ENCODE results near the gene PDIA2.
"Not testable (repeated sequence)": the region's sequence is repeated elsewhere in the genome, so short reads cannot be mapped to it uniquely, and the experiment has no call there.

Gene PDIA2, protein sequence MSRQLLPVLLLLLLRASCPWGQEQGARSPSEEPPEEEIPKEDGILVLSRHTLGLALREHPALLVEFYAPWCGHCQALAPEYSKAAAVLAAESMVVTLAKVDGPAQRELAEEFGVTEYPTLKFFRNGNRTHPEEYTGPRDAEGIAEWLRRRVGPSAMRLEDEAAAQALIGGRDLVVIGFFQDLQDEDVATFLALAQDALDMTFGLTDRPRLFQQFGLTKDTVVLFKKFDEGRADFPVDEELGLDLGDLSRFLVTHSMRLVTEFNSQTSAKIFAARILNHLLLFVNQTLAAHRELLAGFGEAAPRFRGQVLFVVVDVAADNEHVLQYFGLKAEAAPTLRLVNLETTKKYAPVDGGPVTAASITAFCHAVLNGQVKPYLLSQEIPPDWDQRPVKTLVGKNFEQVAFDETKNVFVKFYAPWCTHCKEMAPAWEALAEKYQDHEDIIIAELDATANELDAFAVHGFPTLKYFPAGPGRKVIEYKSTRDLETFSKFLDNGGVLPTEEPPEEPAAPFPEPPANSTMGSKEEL

DNA sequence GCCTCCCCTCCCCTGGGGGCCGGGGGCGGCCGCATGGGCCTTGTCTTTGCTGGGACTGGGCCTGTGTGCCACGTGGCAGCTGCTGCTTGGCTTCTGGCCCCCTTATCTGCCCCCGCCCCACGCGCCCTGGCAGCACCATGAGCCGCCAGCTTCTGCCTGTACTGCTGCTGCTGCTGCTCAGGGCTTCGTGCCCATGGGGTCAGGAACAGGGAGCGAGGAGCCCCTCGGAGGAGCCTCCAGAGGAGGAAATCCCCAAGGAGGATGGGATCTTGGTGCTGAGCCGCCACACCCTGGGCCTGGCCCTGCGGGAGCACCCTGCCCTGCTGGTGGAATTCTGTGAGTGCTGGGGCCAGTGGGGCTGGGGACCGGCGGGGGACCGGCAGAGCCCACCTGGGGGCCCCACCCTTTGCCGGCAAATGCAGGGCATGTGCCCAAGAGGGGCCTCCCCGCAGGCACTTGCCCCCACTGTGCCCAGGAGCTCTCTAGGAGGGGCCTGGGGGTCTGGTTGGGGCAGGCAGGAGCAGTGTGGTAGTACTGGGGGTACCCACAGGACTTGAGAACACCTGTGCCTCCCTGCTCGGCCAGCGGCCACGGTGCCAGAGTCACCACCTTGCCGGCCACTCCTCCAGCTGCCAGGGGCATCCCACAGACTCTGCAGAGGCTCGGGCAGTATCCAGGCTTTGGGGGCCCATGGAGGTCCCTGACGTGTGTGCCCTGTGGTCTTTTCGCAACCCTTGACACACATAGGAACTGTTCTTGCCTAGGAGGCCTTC is at the start of gene PDIA2:
TSS of gene PDIA2 (plus strand) at position 132 of the 773 bp plus-strand sequence. CDS start at position 138, 6 bp downstream.
- no peak for DNase-seq (ENCODE audit: low spot score)

DNA sequence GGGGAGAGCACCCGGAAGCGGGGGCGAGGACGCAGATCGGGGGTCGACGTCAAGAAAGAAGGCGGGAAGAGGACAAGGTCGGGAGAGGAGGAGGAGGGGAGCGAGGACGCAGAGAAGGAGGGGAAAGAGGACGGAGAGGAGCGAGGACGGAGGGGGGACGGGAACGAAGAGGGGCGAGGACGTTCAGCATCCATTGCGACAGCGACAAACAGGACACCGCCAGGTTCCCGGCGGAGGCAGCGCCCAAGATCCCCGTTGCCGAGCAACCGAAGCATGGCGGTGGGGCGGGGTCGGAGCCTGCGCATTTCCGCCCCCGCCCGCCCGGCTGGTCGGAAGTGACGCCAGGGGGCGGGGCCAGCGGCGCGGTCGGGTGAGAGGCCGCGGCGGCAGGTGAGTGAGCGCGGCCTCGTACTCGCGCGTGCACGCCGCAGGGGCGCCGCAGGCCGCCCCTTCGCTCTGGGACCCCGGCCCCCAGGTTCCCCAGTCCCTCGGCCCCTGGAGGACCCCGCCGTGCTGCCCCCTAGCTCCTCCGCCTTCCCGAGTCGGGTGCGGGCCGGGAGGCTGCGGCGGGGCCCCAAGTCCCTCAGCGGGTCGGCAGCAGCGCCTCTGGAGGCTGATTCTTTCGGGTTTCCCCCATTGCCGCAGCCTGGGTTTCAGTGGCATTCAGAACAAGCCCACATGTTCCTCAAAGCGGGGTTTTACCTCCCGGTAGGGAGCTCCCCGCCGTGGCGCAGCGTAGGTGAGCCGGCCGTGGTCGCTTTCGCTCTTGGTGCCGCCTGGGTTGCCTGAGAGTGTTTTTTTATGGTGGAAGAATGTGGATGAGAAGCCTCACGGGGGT is 48.3 kb upstream of the PDIA2 start, which contains the start of gene FAM234A:
TSS of gene FAM234A (plus strand) at position 354 of the 838 bp plus-strand sequence. CDS start 19,593 bp downstream, outside the sequence.
- DNase-seq (ENCODE audit: low spot score): peak; percentile 73

DNA sequence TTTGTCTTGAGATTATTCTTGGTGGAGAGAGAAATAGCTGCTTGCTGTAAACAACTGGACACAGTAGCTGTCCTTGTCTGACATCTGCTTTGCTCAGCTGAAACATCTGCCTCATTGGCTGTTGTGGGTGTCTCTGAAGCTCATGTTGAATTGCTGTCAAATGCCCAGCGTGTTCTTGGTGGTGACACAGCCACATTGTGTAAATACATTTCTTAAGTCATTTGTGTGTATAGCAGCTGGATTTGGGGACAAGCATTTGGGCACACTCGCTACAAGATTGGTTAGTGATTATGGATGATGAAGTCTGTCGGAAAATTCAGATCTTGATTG is 43.1 kb upstream of the PDIA2 start:
- no peak for DNase-seq (ENCODE audit: low spot score)

DNA sequence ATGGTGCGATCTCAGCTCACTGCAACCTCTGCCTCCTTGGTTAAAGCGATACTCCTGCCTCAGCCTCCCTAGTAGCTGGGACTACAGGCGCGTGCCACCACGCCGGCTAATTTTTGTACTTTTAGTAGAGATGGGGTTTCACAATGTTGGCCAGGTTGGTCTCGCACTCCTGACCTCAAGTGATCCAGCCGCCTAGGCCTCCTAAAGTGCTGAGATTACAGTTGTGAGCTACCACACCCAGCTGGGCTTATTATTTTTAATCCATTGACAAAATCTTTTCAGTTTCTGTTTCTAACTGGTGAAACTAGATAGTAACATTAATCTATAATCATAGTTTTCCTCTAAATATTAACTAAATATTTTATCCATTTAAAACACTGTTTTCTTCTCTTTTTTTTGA is 42.4 kb upstream of the PDIA2 start:
- DNase-seq (ENCODE audit: low spot score): no peak

DNA sequence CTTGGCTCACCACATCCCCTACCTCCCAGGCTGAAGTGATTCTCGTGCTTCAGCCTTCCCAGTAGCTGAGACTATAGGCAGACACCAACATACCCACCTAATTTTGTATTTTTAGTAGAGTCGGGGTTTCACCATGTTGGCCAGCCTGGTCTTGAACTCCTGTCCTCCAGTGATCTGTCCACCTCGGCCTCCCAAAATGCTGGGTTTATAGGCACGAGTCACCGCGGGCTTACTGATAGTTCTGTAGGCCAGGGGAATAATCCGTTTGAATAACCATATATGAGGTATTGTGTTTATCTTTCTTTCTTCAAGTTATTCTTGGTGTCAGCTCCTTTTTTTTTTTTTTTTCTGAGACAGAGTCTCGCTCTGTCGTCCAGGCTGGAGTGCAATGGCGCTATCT is 40.7 kb upstream of the PDIA2 start:
- no peak for DNase-seq (ENCODE audit: low spot score)

DNA sequence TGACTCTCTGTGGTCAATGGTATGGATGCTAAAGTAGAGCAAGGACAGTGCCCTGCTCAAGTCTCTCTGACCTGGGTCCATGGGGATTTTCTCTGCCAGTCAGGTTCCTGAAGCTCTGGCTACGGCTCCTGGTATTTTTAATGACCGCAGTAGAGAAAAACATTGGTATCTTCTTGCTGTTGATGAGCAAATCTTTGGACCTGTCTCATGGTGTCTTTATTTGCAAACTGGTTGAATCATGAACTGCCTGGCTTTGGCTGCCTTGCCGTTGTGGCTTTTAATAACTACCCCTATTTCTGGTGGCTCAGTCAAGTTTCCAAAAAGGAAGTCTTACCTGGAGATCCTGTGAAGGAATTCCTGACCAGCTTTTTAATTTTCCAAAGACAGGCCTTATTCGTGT is 39.6 kb upstream of the PDIA2 start:
- DNase-seq (ENCODE audit: low spot score): no peak

DNA sequence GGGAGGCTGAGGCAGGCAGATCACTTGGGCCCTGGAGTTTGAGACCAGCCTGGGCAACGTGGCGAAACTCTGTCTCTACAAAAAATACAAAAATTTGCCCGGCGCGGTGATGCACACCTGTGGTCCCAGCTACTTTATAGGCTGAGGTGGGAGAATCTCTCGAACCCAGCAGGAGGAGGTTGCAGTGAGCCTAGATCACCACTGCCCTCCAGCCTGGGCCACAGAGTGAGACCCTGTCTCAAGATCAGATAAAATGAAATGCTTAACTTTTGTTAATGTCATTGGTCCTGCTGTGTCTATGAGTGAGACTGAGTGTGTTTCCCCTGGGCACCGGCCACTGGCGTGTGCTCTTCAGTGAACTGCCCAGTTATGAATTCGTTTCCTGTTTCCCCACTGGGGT is 37.9 kb upstream of the PDIA2 start:
- DNase-seq (ENCODE audit: low spot score): no peak

DNA sequence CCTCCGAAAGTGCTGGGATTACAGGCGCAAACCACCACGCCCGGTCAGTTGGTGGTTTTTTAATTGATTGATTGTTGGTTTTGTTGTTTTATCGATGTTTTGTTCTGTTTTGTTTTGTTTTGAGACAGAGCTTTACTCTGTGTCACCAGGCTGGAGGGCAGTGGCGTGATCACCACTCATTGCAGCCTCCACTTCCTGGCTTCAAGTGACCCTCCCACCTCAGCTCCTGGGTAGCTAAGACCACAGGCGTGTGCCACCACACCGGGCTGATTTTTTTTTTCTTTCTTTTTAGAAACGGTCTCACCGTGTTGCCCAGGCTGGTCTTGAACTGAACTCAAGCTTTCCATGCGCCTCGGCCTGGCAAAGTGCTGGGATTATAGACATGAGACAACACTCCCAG is 35.9 kb upstream of the PDIA2 start:
- DNase-seq (ENCODE audit: low spot score): no peak

DNA sequence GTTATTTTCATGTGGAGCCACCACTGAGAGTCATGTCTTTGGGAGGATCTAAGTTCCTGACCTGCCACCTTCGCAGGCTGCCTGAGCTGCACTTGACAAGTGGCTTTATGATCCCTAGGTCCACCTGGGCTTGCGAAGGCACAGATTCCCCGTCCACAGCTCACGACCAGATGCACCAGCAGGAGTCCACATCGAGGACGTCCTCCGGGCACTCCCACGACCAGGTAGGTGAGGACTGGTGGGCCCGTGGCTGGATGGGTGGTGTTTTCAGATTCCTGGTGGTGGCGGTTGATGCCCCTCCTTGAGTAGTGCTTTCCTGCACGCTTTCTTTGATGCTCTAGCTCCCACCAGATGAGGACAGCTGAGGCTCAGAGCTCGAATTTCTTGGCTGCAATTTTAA is 33.5 kb upstream of the PDIA2 start:
- DNase-seq (ENCODE audit: low spot score): no peak

DNA sequence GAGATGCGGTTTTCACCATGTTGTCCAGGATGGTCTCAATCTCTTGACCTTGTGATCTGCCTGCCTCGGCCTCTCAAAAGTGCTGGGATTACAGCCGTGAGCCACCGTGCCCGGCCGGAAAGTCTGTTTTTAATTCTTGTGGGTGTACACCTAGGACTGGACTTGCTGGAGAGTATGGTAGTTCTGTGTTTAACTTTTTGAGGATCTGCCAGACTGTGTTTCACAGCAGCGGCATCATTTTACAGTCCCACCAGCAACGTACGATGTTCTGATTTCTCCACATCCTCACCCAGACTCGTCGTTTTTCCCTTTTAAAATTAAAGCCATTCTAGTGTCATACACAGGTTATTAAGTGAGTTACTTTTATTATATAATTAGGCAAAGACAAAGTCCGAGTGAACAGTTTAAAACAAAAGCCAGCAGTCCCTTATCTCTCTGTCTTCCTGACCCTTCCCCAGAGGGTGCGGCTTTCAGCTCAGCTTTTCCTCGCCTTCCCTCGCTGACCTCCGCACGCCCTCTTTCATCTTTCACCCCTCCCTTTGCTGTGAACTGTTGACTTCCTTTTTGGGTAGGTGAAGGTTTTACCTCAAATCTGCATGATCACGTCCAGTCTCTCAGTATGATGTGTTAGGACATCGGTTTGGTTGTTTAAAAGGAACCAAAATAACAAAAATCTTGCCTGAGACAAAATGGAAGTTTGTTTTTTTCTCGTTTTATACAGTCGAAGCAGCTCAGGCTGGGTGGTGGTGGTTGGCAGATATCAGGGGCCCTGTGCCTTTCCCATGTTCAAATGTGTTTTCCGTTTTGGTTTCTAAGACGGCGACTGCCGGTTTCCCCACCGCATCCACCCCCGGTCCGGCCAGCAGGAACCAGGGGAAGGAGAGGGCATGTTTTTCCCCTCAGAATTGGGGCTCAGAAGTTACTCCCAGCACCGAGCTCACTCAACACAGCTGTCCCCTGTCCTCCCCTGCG is 30.3 kb upstream of the PDIA2 start:
- no peak for DNase-seq (ENCODE audit: low spot score)

DNA sequence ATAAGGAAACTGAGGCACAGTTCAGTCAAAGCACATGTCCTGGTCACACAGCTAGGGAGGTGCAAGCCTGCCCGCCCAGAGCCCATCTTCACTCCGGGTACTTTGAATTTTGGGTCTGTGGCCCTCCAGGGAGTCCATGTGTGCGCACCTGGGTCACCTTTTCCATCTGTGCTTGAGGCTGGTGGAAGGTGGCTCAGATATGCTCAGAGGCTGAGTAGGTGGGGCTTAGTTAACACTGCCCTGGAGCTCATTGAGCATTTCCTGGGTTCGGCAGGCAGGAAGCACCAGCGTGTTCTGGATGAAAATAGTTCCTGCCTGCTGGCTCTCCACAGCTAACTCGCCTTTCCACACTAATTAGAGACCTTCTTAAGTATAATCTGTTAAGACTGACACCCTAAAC is 29.1 kb upstream of the PDIA2 start:
- no peak for DNase-seq (ENCODE audit: low spot score)

DNA sequence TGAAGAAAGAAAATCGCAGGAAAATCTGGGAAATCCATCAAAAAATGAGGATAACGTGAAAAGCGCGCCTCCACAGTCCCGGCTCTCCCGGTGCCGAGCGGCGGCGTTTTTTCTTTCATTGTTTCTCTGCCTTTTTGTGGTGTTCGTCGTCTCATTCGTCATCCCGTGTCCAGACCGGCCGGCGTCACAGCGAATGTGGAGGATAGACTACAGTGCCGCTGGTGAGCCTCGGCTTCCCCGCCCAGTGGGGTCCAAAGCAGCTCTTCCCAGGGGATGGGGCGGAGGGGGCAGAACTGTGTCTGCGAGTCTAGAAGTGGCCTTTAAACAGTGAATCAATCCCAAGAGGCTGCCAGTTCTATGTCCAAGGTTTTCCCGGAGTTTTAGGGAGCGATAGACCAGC is 28.5 kb upstream of the PDIA2 start:
- DNase-seq (ENCODE audit: low spot score): no peak

DNA sequence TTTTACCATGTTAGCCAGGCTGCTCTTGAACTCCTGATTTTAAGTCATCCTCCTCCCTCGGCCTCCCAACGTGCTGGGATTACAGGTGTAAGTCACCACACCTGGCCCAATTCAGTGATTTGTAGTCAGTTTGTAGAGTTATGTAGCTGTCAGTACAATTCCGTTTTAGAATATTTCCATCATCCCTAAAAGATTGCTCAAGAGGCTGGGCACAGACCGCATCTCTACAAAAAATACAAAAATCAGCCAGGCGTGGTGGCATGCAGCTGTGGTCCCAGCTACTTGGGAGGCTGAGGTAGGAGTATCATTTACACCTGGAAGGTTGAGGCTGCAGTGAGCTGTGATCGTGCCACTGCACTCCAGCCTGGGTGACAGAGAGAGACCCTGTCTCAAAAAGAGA is 27.8 kb upstream of the PDIA2 start:
- no peak for DNase-seq (ENCODE audit: low spot score)

DNA sequence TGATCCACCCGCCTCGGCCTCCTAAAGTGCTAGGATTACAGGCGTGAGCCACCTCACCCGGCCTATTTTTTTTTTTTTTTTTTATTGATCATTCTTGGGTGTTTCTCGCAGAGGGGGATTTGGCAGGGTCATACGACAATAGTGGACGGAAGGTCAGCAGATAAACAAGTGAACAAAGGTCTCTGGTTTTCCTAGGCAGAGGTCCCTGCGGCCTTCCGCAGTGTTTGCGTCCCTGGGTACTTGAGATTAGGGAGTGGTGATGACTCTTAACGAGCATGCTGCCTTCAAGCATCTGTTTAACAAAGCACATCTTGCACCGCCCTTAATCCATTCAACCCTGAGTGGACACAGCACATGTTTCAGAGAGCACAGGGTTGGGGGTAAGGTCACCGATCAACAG is 24.9 kb upstream of the PDIA2 start:
- not testable (repeated sequence) for DNase-seq (ENCODE audit: low spot score)

DNA sequence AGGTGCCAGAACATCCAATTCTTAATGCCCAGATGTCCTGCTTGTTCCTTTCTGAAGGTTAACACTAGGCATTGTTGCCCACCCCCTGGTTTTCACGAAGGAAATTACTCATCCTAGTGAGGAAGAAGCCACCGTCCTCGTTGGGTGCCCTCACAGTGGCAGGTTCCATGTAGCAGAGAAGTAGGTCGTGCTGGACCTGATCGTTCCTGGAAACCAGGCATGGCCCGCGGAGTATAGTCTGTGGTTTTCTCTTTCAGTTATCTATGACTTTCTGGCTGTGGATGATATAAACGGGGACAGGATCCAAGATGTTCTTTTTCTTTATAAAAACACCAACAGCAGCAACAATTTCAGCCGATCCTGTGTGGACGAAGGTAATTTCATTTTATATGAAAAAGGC is 23.7 kb upstream of the PDIA2 start:
- no peak for DNase-seq (ENCODE audit: low spot score)

DNA sequence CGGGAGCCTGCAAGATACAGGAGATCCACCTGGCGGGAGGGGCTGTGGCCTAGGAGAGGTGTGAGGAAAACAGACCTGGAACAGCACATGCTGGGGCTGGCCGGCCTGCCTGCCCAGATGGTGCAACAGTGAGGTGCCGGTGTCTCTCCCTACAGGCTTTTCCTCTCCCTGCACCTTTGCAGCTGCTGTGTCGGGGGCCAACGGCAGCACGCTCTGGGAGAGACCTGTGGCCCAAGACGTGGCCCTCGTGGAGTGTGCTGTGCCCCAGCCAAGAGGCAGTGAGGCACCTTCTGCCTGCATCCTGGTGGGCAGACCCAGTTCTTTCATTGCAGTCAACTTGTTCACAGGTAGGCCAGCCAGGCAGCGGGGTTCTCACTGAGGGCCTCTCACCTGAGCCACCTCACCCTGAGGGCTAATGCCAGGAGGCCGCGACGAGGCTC is 23.1 kb upstream of the PDIA2 start:
- DNase-seq (ENCODE audit: low spot score): no peak

DNA sequence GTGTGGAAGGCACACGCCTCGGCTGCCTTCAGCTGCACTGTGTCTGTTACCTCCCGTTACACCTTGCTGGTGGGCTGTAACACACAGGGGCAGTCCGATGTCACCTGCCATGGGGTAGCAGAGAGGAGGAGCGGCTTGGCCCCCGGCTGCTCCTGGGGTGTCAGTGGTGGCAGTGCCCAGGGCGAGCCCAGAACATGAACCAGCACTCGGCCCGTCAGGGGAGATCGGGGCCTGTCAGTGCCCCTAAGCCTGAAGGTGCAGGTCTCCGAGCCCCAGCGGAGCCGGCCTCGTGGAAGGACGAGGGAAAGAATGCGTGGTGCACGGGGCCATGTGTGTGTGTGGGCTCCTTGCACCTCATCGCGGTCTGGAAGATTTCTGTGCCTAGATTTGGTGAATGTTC is 22.6 kb upstream of the PDIA2 start:
- DNase-seq (ENCODE audit: low spot score): no peak

DNA sequence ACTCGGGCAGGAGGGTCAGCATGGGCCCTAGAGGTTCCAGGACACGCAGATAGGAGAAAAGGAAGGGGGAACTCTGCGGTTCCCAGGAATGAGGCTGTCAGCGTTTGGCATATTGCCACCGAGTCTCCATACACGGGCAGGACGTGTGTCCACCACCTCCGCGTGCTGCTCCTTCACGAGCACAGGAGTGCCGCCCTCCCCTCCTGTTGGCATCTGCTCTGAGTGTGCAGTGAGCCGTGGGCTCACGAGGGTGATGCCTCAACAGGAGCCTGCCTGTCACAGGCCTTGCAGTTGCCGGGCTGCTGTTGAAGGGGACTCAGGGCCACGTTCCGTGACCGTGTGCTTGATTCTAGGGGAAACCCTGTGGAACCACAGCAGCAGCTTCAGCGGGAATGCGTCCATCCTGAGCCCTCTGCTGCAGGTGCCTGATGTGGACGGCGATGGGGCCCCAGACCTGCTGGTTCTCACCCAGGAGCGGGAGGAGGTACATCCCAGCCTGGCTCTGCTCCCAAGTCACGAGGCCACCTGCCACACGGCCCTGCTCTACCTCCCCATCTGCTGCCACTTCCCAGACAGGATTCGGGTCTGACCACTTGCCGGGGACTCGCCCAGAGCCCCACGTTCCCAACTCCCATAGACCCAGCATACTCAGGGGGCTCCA is 21.8 kb upstream of the PDIA2 start:
- DNase-seq (ENCODE audit: low spot score): no peak

DNA sequence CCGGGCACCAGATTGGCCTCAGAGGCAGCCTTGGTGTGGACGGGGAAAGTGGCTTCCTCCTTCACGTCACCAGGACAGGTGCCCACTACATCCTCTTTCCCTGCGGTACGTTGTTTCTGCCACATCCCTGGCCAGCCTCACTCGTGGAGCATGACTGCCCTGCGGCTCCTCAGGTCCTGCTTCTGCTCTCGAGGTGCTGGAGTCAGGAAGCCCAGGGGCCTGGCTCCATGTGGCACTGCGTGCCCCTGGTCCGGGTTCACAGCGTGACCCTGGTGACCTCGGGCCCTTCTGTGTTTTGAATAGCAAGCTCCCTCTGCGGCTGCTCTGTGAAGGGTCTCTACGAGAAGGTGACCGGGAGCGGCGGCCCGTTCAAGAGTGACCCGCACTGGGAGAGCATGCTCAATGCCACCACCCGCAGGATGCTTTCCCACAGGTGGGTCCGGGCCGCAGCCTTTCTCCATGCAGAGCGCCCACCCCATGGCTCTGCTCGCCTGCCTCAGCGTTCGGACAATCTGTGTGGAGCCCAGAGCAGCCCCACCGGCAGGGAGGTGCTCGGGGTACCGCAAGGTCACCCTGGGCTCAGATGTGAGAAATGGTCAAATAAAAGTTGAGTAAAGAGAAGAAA is 20.7 kb upstream of the PDIA2 start:
- DNase-seq (ENCODE audit: low spot score): no peak

DNA sequence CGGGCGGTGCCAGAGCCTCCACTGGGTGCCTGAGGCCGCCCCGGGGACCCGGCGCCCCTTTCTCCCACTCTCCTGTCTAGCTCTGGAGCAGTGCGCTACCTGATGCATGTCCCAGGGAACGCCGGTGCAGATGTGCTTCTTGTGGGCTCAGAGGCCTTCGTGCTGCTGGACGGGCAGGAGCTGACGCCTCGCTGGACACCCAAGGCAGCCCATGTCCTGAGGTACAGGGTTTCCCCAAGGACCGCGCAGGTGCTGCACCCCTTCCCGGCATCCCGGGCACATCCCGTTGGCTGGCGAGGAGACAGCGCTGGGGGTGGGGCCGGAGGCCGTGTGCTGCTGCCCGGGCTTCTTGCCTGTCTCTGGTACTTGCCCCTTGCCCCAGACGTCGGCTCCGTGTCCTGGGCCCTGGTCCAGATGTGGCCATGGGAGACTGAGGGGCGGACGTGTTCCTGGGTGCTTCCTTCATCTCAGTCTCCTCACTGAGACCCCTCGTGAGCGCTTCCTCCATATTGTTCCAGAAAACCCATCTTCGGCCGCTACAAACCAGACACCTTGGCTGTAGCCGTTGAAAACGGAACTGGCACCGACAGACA is 19.7 kb upstream of the PDIA2 start:
- DNase-seq (ENCODE audit: low spot score): no peak
